GM21619 (cell line): Measurements from ENCODE around the gene INTS15.
A peak's percentile ranks its signal among the peaks of the same experiment; 100 is the strongest.

Experiments
- ATAC-seq: cut with Tn5 transposase; IDR thresholded peaks from one replicate; pipeline ENCODE4 v1.9.1; 2021; ENCODE audit not compliant: unreplicated experiment

Gene INTS15

GRCh38 chr7:6589829-6590644 lies at the start of gene INTS15:
INTS15 (plus strand) TSS chr7:6590021; CDS start chr7:6590284, 263 bp downstream.
- ATAC-seq, result peak; percentile 77

- ATAC-seq, result no peak
These were observed 47.5 kb upstream of the INTS15 start for GRCh38 chr7:6542368-6542767.

GRCh38 chr7:6545398-6546126 lies 44.3 kb upstream of the INTS15 start:
- no peak for ATAC-seq

GRCh38 chr7:6546498-6547251 lies 43.1 kb upstream of the INTS15 start:
- ATAC-seq, result no peak

- ATAC-seq, result no peak
These were observed 42.4 kb upstream of the INTS15 start for GRCh38 chr7:6547400-6547799.

GRCh38 chr7:6551016-6551511 lies 38.8 kb upstream of the INTS15 start, which contains the start of gene GRID2IP:
GRID2IP (minus strand) TSS chr7:6551461; CDS start chr7:6551436, 25 bp downstream.
- ATAC-seq, result no peak

GRCh38 chr7:6553448-6554044 lies 36.3 kb upstream of the INTS15 start:
- ATAC-seq, result no peak

GRCh38 chr7:6554848-6555247 lies 35.0 kb upstream of the INTS15 start:
- ATAC-seq, result no peak

- no peak for ATAC-seq
These were observed 33.6 kb upstream of the INTS15 start for GRCh38 chr7:6556196-6556595.

GRCh38 chr7:6558837-6559236 lies 31.0 kb upstream of the INTS15 start:
- ATAC-seq, result no peak

GRCh38 chr7:6559896-6560295 lies 29.9 kb upstream of the INTS15 start:
- no peak for ATAC-seq

GRCh38 chr7:6562106-6562505 lies 27.7 kb upstream of the INTS15 start:
- no peak for ATAC-seq

- no peak for ATAC-seq
These were observed 25.7 kb upstream of the INTS15 start for GRCh38 chr7:6563936-6564770.

- ATAC-seq, result no peak
These were observed 24.2 kb upstream of the INTS15 start for GRCh38 chr7:6565655-6566054.

GRCh38 chr7:6567886-6568285 lies 21.9 kb upstream of the INTS15 start:
- ATAC-seq, result no peak

- no peak for ATAC-seq
These were observed 18.6 kb upstream of the INTS15 start for GRCh38 chr7:6571160-6571779.

GRCh38 chr7:6575281-6576023 lies 14.4 kb upstream of the INTS15 start:
- ATAC-seq, result no peak

GRCh38 chr7:6576024-6576866 lies 13.6 kb upstream of the INTS15 start:
- no peak for ATAC-seq
